GM12878 (cell line): ENCODE data around the gene MTFP1.

Source experiments
- BRCA1 ChIP-seq: IDR thresholded peaks from 2 replicates; pipeline ENCODE4 v1.6.1; 2011; ENCODE audit warnings: low read depth, low read length, improper control_type of control experiment
- HDAC2 ChIP-seq: fragments of 200-600 bp; sonication (generic); IDR thresholded peaks from 2 replicates; pipeline ENCODE4 v1.6.1; 2017
- MAX ChIP-seq: IDR thresholded peaks from 2 replicates; pipeline ENCODE4 v1.6.1; 2012; ENCODE audit warnings: low read depth, low read length, improper control_type of control experiment
- MTA2 ChIP-seq: fragments of 450-650 bp; IDR thresholded peaks from 2 replicates; pipeline ENCODE4 v1.6.1; 2016; ENCODE audit warnings: low read depth, mild to moderate bottlenecking, moderate library complexity
- NFIC ChIP-seq: IDR thresholded peaks from 2 replicates; pipeline ENCODE4 v1.6.1; 2012; ENCODE audit warnings: low read depth, mild to moderate bottlenecking, inconsistent platforms, low read length, moderate library complexity
- POLR2A ChIP-seq: IDR thresholded peaks from 2 replicates; pipeline ENCODE4 v1.6.1; 2011; ENCODE audit warnings: low read depth, mild to moderate bottlenecking, low read length
- TCF7 ChIP-seq: IDR thresholded peaks from 2 replicates; pipeline ENCODE4 v1.6.1; 2014; ENCODE audit warnings: antibody characterized with exemption, borderline replicate concordance
- USF2 ChIP-seq: IDR thresholded peaks from 2 replicates; pipeline ENCODE4 v1.6.1; 2011; ENCODE audit warnings: low read depth, low read length, improper control_type of control experiment, borderline replicate concordance
- YY1 ChIP-seq: IDR thresholded peaks from 2 replicates; pipeline ENCODE4 v1.6.1; 2011; ENCODE audit warnings: low read depth, mild to moderate bottlenecking, low read length
- TF ChIP-seq, protein P1 (sequence below), 3 experiments: IDR thresholded peaks in 2 of 3; conservative IDR thresholded peaks in 1 of 3; 2 replicates each; pipeline ENCODE4 v1.5.1; 2011; ENCODE audit warnings: low read depth in 3 of 3, low read length in 3 of 3, mild to moderate bottlenecking in 3 of 3, control low read depth in 2 of 3, moderate library complexity in 2 of 3, inconsistent platforms in 1 of 3, mixed read lengths in 1 of 3; ENCODE audit not compliant: control insufficient read depth in 2 of 3, insufficient read depth in 1 of 3; ENCODE audit errors: extremely low read depth in 1 of 3

DNA sequence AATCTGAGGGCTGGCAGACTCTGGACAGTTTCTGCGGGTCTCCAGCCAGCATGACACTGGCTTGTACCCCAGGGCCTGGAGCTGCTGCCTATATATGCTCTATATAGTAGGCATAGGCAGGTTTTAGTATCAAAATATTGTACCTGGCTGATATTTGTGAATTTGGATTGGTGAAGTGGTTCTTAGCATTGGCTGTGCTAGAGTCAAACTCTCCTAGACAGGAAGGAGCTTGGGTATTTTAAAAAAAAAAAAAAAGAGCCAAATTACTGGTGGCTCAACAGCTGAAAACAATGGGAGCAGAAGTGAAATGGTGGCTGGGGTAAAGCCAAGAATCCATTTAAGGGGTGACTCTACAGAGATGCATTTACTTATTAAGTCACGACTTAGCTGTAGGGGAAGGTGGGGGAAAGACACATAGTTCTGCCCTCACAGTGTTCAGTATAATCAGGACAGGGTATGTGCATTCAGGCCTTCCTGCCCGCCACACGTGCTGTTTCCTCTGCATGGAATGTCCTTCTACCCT, 11.0 kb upstream of the MTFP1 start:
- TF ChIP-seq BRCA1 (no peak), POLR2A (no peak), MTA2 (no peak), YY1 (no peak), TCF7 (no peak), USF2 (no peak), MAX (no peak), HDAC2 (no peak), NFIC (no peak)
- TF ChIP-seq, protein P1, sequence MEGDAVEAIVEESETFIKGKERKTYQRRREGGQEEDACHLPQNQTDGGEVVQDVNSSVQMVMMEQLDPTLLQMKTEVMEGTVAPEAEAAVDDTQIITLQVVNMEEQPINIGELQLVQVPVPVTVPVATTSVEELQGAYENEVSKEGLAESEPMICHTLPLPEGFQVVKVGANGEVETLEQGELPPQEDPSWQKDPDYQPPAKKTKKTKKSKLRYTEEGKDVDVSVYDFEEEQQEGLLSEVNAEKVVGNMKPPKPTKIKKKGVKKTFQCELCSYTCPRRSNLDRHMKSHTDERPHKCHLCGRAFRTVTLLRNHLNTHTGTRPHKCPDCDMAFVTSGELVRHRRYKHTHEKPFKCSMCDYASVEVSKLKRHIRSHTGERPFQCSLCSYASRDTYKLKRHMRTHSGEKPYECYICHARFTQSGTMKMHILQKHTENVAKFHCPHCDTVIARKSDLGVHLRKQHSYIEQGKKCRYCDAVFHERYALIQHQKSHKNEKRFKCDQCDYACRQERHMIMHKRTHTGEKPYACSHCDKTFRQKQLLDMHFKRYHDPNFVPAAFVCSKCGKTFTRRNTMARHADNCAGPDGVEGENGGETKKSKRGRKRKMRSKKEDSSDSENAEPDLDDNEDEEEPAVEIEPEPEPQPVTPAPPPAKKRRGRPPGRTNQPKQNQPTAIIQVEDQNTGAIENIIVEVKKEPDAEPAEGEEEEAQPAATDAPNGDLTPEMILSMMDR (IDR thresholded peaks at IDR 0.05 in 2 of 3, conservative IDR thresholded peaks at IDR 0.05 in 1 of 3; ENCODE audit: control insufficient read depth in 2 of 3, extremely low read depth in 1 of 3, insufficient read depth in 1 of 3, low read depth in 3 of 3, low read length in 3 of 3), result no peak
